ENCODE data around the gene PGAP6.
"Not testable (repeated sequence)": the region's sequence is repeated elsewhere in the genome, so short reads cannot be mapped to it uniquely, and the experiment has no call there.

PGAP6 gene

DNA sequence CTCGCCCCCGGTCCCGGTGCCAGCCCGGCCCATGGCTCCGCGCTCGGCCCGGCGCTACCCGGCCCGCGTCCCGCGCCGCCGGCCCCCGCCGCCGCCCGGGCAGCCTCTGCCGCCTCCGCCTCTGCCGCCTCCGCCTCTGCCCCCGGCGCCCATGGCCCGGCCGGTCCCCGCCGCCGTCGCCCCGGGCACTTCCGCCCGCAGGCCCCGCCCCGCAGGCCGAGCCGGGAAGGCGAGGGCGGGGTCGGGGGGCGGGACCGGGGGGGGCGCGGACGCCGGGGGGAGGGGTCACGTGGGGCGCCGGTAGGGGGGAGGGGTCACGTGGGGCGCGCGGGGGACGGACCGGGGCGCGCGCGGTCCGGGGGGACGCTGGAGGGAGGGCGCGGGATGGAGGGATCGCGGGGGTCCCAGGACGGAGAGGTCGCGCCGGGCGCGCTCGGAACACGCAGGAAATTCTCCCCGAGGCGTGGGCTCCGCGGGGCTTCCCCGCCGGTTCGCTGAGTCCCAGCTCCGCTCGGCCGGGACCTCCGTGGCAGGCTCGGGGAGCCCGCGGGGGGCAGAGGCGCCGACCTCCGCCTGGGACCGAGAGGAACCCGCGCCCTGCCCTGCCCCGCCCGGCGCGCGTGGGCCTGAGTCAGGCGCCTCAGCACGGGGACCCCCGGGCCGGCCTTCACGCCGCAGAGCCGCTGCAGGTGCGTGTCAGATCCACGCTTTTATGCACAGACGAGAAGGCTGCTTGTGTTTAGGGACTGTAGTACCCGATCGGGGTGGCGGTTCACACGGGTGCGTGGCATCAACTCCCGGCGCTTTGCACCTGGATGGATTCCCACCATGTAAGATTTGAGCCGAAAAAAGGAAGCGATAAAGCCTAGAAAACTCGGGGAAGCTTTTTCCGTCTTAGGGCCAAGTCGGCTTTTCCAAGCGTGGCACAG, at the start of gene PGAP6:
Gene PGAP6, minus strand, starts transcription at position 190 of the 929 bp plus-strand sequence. Its CDS starts 157 bp downstream, at position 33.
- FAIRE-seq: no peak

DNA sequence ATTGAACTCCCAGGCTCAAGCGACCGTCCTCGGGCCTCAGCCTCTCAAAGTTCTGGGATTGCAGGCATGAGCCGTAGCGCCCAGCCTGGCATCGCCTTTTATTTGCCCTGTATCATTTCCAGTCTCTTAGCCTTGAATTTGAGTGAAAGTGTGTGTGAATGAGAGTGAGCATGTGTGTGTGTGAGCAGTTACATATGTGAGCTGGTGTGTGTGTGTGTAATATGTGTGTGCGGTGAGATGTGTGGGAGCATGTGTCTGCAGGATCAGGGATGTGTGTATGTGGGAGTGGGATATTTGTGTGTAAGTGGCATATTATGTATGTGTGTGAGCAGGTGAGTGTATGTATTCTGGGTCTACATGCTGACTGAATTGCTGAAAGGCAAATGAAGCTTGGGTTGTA, 49.1 kb upstream of the PGAP6 start:
- no peak for FAIRE-seq

DNA sequence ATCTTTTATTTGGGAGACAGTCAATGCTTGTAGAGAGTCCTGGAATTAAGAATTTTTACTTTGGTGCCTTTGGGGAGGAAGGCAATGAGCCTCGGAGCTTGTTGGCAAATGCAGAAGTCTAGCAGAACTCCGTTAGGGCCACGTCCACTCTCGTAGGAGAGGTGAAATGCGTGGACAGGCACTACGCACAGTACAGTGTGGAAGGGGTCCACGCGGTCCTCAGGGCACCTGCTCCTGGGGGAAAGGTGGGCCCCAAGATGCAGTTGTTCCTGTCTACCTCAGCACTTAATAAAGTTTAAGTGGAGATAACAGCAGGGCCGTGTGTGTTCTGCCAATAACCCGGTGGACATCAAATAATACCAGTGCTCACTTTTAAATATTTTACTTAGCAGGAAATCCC, 45.5 kb upstream of the PGAP6 start:
- FAIRE-seq: no peak

DNA sequence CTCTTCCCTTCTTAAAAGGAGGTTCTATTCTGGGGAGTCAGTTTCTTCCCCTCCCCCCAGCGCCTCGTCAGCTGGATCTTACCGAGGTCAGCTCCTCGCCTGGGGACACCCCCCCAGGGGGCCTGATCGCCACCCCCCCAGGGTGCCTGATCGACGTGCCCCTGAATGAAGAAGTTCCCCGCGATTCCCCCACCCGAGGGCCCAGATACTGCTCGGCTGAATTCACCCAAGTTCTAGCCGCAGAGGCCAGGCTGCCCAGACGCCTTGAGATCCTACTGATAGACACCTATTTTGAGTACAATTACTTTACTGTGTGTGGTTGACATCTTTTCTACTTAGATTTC, 45.1 kb upstream of the PGAP6 start:
- no peak for FAIRE-seq

- no peak for FAIRE-seq
Measured at GRCh38 chr16:426115-426905, 44.5 kb upstream of the PGAP6 start.

DNA sequence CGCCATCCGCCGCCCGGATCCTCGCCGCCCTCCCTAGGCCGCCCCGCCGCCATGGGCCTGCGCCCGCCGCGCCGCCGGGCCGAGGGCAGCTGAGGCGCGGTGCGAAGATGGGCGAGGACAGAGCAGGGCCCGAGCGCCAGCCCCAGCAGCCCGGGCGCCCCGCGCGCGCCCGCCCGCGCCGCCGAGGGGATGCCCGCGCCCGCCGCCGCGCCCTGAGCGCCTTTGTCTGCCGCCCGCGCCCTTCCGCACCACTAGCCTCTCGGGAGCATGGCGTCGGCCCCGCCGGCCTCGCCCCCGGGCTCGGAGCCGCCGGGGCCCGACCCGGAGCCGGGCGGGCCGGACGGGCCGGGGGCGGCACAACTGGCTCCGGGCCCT, 43.9 kb upstream of the PGAP6 start:
- no peak for FAIRE-seq

DNA sequence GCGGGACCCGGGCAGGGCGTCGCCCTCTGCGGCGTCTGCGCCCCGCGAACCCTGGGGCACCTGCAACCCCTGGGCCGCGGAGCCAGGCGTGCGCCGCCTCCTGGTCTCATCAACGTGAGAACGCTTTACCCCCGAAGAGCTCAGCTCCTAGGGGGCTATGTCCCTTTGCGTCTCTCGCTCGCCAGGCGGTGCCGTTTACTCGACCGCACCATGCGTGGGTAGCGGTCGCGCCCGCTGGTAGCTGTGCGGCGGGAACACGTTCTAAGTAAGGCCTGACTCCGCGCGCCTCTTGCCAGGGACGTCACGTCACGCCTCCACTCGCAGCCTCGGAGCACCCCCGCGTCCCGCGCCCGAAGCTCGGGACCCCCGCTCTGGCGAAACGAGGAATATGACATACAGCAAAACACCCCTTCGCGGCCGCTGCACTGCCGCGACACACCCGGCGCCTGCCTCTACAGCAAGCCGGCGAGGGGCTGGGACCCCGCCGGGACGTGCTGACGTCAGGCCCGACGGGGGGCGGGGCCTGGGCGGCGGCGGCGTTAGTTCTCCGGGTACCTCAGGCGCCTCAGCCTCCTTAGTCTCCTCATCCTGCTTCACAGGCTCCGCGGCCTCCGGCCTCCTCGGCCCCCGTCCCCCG, 43.4 kb upstream of the PGAP6 start, which contains the start of gene RAB11FIP3:
Gene RAB11FIP3, plus strand, starts transcription at position 568 of the 637 bp plus-strand sequence. CDS start 358 bp downstream, outside the sequence.
- no peak for FAIRE-seq

- no peak for FAIRE-seq
Measured at GRCh38 chr16:424623-425081, 42.9 kb upstream of the PGAP6 start.

- no peak for FAIRE-seq
Measured at GRCh38 chr16:424033-424622, 42.4 kb upstream of the PGAP6 start.

- FAIRE-seq: not testable (repeated sequence)
Measured at GRCh38 chr16:422179-422578, 40.4 kb upstream of the PGAP6 start.

DNA sequence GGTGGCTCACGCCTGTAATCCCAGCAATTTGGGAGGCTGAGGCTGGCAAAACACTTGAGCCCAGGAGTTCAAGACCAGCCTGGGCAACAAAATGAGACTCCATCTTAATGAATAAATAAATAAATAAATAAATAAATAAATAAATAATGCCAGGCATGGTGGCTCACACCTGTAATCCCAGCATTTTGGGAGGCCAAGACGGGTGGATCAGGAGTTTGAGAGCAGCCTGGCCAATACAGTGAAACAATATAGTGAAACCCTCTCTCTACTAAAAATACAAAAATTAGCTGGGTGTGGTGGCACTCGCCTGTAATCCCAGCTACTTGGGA, 33.4 kb upstream of the PGAP6 start:
- not testable (repeated sequence) for FAIRE-seq

DNA sequence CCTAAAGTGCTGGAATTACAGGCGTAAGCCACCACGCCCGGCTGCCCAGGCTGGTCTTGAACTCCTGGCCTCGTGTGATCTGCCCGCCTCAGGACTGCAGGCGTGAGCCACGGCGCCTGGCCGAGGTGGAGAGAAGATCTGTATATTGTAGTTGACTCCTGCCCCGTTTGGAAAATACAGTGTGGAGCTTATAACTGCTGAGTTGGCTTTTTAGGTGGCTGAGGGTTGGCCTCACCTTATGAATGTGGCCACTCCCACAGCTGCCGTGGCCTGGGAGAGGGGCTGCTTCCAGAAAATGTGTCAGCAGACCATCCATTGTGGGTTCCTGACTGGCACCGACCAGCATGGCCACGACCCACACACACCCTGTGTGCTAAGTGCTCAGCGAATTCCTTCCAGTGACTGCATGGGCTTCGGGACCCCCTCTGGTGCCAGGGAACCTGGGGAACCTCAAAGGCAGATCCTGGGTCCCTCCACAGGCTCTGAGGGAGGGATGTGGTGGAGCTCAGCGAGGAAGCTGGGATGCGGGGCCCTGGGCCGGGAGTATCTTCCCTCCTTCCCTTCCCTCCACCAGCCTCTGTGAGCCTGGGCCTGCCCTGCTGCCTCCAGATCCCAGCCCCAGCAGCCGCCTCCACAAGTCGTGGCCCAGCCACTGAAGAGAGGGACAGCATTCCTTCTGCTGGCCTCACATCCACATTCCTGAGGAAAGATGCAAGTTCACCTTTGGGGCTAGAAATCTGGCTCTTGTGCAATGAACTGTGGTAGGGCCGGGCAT, 32.8 kb upstream of the PGAP6 start:
- FAIRE-seq: no peak

DNA sequence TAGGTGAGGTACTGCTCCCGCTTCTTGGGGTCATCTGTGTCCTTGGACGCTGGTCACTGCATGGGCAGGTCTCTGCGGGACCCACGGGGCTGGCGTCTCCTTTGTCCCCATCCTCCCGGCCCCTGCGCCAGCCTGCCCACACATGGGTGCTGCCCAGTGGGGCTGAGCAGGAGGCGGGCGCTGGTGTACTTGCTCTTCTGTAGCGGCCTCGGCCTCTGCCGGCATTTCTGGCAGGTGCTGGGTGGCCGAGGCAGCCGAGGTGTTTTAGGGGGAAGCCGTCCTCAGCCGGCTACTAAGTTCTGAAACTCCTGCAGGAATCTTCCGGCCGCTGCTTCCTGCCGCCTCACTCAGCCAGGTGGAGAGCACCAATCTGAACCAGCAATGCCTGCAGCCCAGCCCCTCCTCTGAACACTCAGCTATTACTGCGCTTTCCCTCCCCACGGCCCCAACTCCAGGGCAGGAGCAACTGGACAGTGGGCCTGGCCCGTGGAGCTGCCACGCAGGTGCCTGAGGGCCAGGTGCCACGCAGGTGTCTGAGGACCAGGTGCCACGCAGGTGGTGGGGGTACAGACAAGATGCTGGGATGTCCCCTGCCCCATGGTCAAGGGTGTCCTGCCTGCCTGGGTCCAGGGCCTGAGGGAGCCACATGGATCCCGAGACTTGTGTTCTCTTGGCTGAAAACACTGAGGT, 29.9 kb upstream of the PGAP6 start:
- no peak for FAIRE-seq

- no peak for FAIRE-seq
Measured at GRCh38 chr16:410516-411178, 28.9 kb upstream of the PGAP6 start.

DNA sequence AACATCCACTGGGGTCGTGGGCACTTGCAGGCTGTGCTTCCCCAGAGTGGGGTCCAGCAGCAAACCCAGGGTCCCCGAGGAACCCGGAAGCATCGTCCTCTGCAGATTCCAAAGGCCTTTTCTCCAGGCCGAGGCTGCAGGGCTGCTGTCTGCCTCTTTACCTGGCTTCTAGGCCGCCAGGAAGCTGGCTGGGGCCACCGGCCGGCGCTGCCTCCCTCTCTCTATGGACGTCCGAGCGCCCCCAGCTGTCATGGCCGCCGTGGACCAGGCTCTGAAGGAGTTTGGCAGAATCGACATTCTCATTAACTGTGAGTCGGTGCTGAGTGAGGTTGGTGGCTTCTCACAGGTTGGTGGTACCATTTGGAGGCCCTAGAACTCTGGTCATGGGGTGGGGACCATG, 25.5 kb upstream of the PGAP6 start:
- FAIRE-seq: no peak

- no peak for FAIRE-seq
Measured at GRCh38 chr16:405548-406506, 24.0 kb upstream of the PGAP6 start.

- no peak for FAIRE-seq
Measured at GRCh38 chr16:404971-405486, 23.3 kb upstream of the PGAP6 start.

DNA sequence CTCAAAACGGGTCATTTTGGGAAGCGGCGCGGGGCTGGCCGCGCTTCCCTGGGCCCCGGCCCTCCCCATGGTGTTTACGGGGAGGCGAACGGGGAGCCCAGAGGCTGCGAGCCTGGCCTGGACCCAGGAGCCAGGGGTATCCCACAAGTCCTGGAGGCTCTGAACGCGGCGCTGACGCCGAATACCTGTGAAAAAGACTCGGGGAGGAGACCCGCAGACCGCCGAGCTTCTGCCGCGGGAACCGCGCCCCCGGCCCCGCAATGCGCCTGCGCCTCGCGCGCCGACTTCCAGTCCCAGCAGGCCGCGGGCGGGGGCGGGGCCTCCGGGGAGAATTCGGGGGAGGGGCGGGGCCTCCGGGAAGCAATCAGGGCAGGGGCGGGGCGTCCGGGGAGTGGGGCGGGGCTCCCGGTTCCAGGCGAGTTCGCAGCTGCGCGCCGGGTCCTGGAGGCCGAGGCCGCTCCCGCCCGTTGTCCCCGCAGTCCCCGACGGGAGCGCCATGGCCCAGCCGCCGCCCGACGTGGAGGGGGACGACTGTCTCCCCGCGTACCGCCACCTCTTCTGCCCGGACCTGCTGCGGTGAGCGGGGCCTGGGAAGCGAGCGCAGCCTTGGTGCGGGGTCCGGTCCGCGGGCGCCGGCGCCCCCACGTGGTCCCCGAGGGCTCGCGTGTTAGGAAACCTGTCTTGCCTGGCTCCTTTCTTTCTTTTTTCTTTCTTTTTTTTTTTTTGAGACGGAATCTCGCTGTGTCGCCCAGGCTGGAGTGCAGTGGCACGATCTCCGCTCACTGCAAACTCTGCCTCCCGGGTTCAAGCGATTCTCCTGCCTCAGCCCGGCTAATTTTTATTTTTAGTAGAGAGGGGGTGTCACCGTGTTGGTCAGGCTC, 19.9 kb upstream of the PGAP6 start, which contains the start of gene DECR2:
Gene DECR2, plus strand, starts transcription at position 418 of the 881 bp plus-strand sequence. Its CDS starts 79 bp downstream, at position 497.
- no peak for FAIRE-seq
